GM12864 (cell line): ENCODE measurements around the gene SMIM20.

Source experiments
- DNase-seq: peaks from one replicate; pipeline ENCODE4 v3.0.0-alpha.2; 2011; ENCODE audit warnings: low read depth
- H3K4me3 ChIP-seq: 2 replicates; pipeline ENCODE4 v1.5.1; 2011; ENCODE audit warnings: mild to moderate bottlenecking, low read depth, low read length, control low read depth
- TF ChIP-seq, protein P1 (sequence below): IDR thresholded peaks from 2 replicates; pipeline ENCODE4 v1.5.1; 2011; ENCODE audit warnings: low read depth, mild to moderate bottlenecking, moderate library complexity, low read length, control low read depth, inconsistent platforms; ENCODE audit errors: missing control alignments

Gene SMIM20

DNA sequence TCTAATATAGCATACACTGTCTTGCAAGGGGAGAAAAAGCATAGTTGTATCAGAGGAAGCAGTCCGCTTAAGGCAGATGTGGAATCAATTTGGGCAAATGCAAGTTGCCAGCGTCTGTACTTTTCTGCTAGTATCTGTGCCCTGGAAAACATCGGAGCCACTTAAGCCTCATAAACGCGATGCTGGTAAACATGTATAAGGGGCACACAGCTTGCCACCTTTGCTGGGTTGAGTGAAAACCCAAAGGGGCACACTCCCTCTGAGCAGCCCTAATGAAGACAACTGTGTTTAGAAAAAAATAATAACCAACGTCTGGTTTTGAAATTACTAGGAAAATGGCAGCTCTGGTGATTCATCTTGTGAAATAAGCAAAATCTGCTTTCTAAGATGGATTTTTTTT is 24.3 kb downstream of the SMIM20 start:
- no peak overlapping the region; the same call in 1 of the 2 replicates for H3K4me3 ChIP-seq
- DNase-seq = no peak
- TF ChIP-seq, protein P1, sequence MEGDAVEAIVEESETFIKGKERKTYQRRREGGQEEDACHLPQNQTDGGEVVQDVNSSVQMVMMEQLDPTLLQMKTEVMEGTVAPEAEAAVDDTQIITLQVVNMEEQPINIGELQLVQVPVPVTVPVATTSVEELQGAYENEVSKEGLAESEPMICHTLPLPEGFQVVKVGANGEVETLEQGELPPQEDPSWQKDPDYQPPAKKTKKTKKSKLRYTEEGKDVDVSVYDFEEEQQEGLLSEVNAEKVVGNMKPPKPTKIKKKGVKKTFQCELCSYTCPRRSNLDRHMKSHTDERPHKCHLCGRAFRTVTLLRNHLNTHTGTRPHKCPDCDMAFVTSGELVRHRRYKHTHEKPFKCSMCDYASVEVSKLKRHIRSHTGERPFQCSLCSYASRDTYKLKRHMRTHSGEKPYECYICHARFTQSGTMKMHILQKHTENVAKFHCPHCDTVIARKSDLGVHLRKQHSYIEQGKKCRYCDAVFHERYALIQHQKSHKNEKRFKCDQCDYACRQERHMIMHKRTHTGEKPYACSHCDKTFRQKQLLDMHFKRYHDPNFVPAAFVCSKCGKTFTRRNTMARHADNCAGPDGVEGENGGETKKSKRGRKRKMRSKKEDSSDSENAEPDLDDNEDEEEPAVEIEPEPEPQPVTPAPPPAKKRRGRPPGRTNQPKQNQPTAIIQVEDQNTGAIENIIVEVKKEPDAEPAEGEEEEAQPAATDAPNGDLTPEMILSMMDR = no peak

DNA sequence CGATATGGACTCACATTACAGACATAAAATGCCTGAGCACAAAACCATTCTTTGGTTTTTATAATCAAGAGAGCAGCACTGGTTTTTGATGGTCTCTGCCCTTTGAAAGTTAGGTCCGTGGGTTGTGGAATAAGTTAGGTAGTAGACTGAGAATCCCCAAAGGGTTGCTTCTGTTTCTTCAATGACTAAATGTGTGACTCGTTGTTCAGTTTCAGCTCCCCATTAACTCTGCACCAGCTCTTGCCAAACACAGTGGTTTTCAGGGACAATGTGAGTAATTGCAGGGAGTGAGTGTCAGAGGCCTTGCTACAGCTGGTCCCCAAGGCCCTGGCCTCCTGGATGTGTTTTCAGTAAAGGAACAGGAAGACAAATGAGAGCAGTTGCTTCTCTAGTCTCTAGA is 24.8 kb downstream of the SMIM20 start:
- peak; percentile 44 for DNase-seq
- TF ChIP-seq, protein P1 = no peak
- no peak overlapping the region for H3K4me3 ChIP-seq

DNA sequence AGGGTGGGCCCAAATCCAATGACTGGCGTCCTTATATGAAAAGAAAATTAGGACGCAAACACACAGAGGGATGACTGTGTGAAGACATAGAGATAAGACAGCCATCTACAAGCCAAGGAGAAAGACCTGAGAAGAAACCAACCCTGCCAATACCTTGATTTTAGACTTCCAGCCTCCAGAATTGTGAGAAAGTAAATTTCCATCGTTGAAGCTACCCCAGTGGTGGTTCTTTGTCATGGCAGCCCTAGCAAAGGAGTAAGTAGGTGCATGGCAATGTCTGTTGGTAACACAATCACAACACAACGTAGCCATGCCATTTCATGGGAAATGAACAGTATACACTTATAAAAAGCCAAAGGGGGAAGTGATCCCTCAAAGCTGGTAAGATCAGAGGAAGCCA is 25.3 kb downstream of the SMIM20 start:
- no peak overlapping the region for H3K4me3 ChIP-seq
- TF ChIP-seq, protein P1 = peak; percentile 36
- DNase-seq = no peak

DNA sequence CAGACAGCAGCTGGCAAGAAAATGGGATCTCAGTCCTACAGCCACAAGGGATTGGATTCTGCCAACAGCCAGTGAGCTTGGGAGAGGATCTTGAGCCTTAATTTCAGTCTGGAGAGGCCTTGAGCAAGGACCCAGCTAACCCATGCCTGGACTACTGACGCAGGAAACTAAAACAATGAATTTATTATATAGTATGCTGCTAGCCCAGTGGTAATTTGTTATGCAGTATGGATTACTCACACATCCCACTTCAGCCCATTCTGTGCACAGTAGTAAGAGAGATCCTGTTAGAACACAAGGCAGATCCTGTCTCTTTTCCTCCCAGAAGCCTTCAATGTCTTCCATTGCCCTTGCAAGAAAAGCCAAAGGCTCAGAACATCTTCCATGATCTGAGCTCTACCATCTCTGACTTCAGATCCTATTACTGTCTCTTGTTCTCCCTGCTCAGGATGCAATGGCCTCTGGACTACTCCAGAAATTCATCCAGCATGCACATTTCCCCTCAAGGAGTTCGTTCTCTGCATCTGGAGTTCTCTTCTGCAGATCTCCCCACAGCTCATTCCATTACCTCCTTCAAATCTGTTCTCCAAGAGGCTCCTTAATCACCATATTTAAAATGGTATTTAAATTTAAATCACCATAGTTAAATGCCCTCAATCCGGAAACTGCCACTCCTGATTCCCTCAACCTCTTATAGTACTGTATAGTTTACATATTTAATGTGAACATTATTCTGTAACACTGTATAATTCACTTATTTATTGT is 27.6 kb downstream of the SMIM20 start:
- DNase-seq = no peak
- TF ChIP-seq, protein P1 = no peak
- no peak overlapping the region for H3K4me3 ChIP-seq

DNA sequence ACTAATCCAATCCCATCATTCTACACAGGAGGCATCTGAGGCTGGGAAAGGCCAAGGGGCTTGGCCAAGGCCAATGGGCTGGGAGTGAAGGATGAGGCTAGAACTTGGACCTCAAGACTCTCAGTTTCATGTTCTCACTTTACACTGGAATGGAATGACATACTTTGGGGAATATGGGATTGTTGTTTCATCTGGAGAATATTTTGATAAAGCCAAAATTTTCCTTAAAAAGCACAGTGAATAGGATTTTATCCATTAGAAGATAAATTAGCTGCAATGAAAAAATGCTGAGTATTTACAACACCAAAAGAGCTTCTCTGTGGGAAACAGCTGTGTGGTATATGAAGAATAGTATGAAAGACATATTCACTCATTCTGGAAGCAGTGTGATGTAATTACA is 29.3 kb downstream of the SMIM20 start:
- TF ChIP-seq, protein P1 = no peak
- H3K4me3 ChIP-seq = no peak overlapping the region
- DNase-seq = no peak

DNA sequence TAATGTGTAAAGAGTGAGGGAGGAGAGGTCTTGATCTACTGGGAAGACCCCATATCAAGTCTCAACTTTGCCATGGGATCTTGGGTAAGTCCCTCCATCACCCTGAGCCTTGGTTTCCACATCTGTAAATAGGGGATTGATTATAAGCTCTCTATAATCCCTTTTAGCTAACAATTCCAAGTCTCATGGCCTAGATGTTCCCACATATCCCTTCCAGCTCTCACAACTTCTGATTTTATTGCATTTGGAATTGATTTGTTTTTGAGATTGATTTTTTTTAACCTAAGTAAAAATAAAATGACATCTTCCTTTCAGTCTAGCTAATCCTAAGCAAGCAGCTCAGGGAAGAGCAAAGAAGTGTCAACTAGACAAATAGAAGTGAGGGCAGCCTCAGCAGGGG is 29.8 kb downstream of the SMIM20 start:
- TF ChIP-seq, protein P1 = no peak
- H3K4me3 ChIP-seq = no peak overlapping the region
- DNase-seq = no peak

DNA sequence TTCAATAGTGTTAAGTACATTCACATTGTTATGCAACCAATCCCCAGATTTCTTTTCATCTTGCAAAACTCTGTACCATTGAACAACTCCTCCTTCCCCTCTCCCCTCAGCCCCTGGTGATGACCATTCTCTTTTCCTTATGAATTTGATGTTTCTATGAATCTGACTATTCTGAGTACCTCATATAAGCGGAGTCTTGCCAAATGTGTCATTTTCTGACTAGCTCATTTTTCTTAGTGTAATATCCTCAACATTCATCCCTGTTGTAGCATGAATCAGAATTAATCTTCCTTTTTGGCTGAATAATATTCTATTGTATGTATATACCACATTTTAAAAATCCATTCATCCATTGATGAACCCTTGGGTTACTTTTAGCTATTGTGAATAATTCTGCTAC is 34.0 kb downstream of the SMIM20 start:
- no peak overlapping the region for H3K4me3 ChIP-seq
- no peak for DNase-seq
- TF ChIP-seq, protein P1 = no peak
